HUDEP-2 (cell line): Measurements from ENCODE around the gene TMEM245.
A peak's percentile ranks its signal among the peaks of the same experiment; 100 is the strongest.
"Not testable (repeated sequence)": the region's sequence is repeated elsewhere in the genome, so short reads cannot be mapped to it uniquely, and the experiment has no call there.

Experiments used
- DNase-seq, 76 experiments: peaks; one replicate each; lab custom pipeline; 2025; ENCODE audit not compliant: unreplicated experiment in 76 of 76; lab: John Stamatoyannopoulos, UW

TMEM245 gene

DNA sequence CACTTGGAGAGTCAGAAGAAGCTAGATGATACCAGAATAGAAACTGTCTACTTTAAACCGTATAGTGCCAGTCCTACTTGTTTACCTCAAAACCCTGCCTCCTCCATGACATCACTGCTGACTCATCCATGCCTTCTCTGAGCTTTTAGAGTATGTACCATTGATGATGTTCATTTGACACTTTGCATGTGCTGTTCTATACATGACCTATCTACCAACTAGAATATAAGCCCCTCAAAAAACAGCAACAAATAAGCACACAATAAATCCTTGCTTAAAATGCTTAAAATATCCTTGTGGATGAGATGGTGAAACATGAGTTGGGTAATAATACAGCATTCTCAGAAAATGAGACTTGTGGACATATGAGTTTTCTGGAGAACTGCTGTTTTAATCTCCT is 109.0 kb downstream of the TMEM245 start:
- DNase-seq: peak in 19 of 76 experiments; percentile 1 to 44 (median 13)

DNA sequence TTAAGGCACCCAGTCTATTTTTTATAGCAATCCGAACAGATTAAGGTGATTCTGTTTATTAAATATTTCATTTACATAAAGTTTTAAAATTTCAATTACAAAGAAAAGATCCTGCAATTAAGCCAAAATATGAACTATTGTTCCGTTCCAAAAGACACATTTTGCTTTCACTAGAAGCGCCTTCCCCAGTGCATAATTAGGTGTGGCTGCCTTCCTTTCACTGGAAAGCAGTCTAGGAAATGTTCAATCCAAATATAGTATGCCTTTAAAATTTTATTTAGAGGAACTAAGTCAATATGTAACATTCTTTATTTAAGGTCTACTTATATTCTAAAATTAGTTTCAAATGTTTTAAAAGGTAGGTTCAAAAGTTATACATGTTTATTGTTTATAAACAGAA is 114.1 kb downstream of the TMEM245 start:
- DNase-seq: no peak

DNA sequence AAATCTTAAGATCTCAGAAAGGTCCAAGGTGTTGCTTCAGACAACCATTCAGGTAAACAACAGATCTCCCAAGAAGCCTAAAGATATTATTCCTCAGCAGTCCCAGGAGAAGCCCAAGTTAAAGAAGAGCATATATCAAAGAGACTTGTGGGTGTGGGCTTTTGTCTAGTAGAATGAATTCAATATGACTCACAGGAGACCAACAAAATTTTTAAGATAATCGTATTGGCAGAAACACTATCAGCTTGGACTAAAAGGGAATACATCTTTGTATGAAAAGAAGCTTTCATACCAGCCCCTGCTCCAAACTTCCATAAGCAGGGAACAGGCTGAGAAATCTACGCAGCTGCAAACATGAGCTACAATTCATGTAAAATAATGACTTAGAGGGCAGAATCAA is 116.6 kb downstream of the TMEM245 start:
- DNase-seq: no peak

DNA sequence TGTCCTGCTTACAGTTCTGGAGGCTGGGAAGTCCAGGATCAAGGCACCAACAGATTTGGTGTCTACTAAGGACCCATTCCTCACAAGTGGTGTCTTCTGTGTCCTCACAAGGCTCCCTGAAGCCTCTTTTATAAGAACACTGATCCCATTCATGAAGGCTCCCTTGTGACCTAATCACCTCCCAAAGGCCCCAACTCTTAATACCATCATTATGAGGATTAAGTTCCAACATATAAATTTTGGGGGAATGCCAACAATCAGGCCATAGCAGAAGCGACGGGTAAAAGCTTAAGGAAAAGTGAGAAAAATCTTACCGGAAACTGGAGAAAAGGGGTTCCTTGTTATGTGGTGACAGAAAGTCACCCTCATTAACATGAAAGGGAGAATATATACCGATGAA is 117.6 kb downstream of the TMEM245 start:
- DNase-seq: no peak

DNA sequence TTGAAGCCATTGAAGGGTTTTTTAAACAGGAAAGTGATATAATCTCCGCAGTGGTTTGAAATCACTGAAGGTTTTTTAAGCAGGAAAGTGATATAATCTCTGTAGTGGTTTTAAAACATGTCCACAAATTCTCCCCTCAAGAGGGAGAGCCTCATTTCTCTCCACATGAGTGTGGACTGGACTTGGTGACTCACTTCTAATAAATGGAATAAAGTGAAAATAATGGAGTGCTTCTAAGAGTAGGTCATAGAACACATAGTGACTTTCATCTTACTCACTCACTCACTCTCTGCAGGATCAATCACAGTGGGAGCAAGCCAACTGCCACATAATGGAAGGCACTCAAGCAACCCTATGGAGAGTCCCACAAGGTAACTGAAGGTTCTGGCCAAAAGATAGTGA is 118.5 kb downstream of the TMEM245 start:
- DNase-seq: no peak

DNA sequence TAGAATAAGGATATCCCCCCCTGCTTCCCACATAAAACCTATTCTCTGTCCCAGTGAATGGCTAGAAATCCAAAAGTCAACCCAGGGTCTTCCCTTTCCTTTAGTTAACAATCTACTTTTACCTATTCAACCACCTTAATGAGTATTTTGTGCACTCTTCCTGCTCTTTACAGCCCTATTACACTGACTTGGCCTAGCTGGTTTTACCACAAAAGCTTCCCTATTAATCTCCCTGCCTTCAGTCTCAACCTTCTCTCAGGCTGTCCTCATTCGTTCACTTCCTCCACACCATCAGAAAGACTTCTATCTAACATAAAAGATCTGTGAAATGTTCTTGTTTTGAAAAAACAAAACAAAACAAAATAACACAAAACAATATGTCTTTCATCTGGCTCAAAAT is 122.6 kb downstream of the TMEM245 start:
- no peak for DNase-seq

DNA sequence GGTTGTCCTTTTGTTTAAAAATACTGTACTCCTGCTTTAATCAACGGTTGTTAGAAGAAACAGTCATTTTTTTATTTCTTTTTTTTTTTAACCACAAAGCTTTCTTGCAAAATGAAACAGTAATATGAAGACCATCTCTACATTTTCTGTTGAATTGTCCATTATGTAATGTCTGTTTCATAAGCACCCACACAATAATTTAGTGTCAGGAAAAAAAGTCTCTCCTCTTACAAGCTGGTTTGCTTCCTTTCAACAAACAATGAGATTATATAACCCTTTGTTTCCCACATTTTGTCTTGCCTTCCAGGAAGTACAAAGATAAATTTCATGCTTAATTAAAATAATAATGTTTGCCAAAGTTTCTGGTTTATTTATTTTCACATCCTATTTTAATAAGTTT is 123.1 kb downstream of the TMEM245 start:
- DNase-seq: no peak

DNA sequence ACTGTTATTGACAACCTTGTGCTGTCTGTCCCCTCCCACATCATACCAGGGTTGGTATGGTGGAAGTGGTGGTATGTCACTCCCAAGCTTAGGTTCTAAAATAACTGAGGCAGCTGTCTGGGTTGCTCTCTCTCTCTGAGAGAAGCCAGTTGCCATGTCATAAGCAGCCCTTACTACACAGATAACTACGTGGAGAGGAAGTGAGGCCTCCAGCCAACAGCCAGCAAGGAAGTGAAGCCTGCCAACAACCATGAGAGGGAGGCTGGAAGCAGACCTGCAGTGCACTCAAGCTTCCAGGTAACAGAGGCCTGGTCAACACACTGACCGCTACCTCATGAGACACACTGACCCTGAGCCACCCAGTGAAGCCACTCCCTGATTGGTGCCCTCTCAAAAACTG is 125.1 kb downstream of the TMEM245 start:
- DNase-seq: peak in 23 of 76 experiments; percentile 1 to 30 (median 11)

DNA sequence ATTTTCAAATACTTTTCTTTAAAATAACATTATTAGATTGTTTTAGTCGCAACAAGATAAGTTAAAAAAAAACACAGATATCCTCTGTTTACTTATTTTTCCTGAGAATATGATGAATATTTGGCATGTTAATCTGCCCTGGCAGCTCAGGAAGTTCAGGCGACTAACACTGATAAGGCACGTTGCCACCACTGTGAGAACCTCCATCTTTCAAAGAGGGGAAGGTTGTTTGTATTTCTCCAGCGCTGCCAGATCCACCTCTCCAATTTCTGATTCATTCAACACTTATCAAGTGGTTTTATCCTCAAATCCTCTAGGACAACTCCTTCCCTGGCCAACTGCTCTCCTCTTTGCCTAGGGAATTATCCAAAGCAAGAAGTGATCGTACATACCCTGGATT is 128.3 kb downstream of the TMEM245 start:
- DNase-seq: no peak

DNA sequence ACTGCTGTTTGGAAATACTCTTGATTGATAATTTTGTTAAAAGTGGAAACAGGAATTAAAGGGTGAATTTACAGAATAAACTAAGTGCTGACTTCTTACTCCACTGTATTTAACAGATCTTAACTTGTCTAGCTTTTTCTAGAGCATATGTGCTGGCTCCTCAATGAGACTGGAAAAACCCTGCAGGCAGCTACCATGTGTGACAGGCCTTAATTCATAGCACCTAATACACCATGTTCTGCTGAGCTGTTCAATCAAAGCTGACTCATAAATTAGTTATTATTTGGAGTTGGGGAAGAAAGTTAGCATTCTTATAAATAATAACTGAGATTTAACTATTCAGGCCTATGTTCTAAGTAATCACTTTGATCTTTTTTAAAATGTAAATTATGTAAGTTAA is 135.9 kb downstream of the TMEM245 start:
- no peak for DNase-seq

DNA sequence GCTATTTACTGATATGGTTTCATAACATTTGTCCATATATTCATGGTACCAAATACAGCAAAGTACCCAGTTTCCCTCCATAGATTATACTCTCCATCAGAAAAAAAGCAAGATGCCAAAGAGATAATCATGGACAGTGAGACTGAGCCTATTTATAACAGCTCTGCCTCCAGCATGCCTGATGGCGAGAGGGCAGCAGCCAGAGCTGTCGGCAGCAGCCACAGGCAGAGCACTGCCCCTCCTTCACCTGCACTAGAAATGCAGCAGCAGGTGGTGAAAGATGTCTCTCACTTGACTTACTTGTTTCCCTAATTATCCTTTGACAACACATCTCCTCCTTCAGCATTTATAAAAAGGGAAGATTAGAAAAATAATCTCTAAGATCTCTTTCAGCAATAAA is 138.9 kb downstream of the TMEM245 start:
- no peak for DNase-seq

DNA sequence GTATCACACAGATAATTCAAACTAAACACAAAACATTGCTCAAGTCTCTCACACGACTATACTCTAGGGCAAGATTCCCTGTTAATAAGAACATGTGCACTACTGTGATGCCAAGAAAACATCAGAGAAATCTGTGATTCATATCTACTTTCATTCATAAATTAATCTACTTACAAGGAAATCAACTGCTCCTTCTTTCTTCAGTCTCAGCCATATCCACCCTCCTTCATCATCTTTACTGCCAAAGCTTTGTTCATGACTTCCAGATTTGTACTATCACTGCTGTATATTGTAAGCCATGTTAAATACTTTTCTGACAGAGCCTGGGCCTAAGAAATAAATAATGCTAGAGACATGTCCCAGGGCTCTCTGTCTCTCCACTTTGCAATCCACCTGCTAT is 141.5 kb downstream of the TMEM245 start:
- DNase-seq: no peak

DNA sequence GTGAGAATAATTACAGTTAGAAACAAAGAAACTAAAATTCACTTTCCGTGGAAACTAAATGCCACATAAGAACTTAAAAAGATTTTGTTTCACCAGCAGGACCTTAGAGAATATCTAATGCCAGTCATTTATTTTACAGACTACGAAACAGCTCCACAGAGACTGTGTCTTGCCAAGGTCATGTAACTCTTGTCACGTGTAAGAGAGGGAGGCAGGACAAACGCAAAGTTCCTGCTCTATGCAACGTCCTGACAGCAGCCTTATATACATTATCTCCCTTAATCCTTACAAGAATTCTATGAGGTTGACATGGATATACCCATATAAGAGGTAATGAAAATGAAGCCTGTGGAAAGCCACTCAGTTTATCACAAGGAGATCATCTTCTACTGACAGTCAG is 145.9 kb downstream of the TMEM245 start:
- no peak for DNase-seq

DNA sequence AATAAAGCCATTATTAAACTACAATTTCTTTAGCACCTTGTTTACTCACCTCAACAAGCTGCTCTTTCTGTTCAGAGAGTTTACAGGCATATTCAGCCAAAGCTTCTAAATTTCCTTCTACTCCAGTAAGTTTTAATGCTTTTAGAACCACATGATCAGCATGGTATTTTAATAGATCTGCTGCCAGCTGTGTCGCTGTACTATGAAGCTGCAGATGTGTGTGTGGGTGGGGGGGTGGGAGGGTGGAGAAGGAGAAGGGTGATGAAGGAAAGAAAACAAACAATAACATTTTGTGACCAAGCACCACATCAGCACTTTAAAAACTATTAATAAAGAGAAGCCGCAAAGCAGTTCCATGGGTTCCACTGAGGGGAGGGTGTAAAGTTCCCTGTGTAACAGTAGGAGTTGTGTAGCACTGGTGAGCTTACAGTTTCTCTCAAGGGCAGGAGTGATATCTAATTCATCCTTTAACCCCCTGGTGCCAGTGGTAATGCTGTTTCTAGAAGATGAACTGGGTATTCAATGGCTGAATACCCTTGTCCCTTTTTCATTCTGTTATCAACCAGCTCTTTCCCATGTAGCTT is 147.0 kb downstream of the TMEM245 start:
- DNase-seq: no peak

DNA sequence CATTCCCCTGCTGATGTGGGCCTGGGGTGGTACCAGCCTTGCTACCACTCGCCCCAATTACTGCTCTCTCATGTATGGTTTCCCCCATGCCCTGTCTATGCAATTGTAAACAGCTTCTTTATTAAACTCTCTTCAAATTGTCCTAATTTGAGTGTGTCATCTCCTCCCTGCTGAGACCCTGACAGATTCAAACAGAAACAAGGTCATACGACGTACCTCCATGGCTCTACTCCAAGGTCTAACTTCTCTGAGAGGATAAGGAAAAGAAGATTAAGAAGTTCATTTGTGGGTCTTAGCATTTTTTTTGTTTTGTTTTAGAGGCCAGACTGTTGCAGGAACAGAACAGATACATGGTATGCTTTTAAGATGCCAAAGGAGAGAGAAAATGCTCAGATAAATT is 147.6 kb downstream of the TMEM245 start:
- DNase-seq: no peak

DNA sequence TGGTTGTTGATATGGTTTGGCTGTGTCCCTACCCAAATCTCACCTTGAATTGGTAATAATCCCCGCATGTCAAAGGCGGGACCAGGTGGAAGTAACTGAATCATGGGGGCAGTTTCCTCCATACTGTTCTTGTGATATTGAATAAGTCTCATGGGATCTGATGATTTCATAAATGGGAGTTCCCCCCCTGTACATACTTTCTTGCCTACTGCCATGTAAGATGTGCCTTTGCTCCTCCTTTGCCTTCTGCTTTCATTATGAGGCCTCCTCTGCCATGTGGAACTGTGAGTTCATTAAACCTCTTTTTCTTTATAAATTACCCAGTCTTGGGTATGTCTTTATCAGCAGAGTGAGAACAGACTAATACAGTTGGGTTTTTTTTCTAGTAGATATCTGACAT is 148.4 kb downstream of the TMEM245 start:
- not testable (repeated sequence) for DNase-seq

DNA sequence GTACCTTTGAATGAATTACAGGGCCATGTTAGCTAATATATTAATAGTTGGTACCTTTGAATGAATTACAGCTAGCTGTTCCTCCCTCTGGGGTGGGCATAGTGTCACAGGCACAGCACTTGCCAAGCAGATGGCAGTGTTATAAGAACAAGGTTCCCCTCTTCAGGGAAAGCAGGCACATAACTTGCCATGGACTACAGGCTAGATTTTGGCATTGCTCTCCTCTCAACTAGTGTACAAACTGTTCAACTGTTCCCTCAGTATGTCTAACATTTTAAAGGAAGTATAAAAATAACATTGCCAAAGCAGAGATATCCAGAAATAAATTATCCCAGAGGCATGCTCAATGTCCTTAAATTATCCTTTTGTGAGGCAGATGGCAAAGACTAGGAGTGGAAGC is 151.8 kb downstream of the TMEM245 start:
- no peak for DNase-seq
